NCI-H226 (cell line): Measurements from ENCODE around the gene ANAPC5.
A peak's percentile ranks its signal among the peaks of the same experiment; 100 is the strongest.
"Not testable (repeated sequence)": the region's sequence is repeated elsewhere in the genome, so short reads cannot be mapped to it uniquely, and the experiment has no call there.

Experiments
- DNase-seq: peaks from one replicate; pipeline ENCODE4 v3.0.0-alpha.2; 2015

The ANAPC5 gene

GRCh38 chr12:121284551-121285390 is 67.4 kb downstream of the ANAPC5 start:
- DNase-seq: no peak

- no peak for DNase-seq
Measured at GRCh38 chr12:121283841-121284240, 68.4 kb downstream of the ANAPC5 start.

DNA sequence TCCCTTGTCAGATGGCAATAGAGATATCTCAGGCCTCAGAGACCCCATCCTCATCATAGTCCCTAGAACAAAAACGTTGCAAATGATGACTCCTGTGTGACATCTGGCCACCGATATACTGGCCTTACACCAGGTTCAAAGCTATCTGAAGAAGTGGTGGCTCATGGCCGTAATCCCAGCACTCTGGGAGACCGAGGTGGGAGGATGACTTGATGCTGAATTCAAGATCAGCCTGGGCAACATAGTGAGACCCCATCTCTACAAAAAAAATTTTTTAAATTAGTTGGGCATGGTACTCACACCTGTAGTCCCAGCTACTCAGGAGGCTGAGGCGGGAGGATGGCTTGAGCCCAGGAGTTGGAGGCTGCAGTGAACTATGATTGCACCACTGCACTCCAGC is 68.8 kb downstream of the ANAPC5 start:
- no peak for DNase-seq

- not testable (repeated sequence) for DNase-seq
Measured at GRCh38 chr12:121282910-121283309, 69.3 kb downstream of the ANAPC5 start.

DNA sequence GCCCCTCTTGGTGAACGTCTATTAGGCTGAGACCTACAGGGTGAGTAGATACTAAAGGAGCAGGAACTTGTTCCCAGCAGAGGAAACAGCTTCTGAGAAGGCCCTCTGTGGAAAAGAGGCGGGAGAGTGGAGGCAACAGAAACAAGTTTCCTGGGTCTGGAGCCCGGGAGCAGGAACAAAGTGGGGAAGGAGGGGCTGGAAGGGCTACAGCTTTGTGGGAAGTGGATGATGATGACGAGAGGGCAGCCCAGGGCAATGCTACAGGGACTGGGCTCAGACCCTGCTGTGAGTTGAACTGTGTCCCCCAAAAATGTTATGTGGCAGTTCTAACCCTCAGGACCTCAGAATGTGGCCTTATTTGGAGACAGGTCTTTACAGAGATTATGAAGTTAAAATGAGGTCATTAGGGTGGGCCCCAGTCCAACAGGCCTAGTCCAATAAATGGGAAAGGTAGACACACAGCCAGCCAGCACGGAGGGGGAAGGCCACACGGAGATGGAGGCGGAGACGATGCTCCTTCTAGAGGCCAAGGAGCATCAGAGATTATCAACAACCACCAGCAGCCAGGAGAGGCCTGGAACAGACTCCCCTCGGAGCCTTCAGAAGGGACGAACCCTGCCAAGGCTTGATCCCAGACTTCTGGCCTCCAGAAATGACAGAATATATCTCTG is 70.0 kb downstream of the ANAPC5 start:
- DNase-seq: no peak

- DNase-seq: not testable (repeated sequence)
Measured at GRCh38 chr12:121281116-121281515, 71.1 kb downstream of the ANAPC5 start.

GRCh38 chr12:121280531-121280930 is 71.7 kb downstream of the ANAPC5 start:
- DNase-seq: not testable (repeated sequence)

DNA sequence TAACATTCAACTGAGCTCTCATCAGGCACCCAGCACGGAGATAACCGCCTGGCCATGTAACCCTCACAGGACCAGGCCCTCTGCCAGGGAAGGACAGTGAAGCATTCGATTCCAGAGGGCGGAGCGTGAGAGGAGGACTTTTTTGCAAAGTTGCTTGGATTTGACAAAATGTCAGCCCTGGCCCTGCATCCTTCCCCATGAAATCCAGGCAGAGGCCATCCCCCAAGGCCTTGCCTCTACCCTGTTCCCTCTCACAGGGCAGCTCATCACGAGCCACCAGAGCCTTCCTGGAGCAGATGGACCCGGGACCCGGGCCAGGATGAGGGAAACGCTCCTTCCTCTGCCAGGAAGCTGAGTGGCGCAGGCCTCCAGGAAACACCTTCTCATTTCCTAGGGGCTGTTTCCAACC is 72.7 kb downstream of the ANAPC5 start:
- DNase-seq: no peak

- DNase-seq: peak; percentile 72
Measured at GRCh38 chr12:121279071-121279375, 73.2 kb downstream of the ANAPC5 start.

- no peak for DNase-seq
Measured at GRCh38 chr12:121278169-121279070, 73.8 kb downstream of the ANAPC5 start.

DNA sequence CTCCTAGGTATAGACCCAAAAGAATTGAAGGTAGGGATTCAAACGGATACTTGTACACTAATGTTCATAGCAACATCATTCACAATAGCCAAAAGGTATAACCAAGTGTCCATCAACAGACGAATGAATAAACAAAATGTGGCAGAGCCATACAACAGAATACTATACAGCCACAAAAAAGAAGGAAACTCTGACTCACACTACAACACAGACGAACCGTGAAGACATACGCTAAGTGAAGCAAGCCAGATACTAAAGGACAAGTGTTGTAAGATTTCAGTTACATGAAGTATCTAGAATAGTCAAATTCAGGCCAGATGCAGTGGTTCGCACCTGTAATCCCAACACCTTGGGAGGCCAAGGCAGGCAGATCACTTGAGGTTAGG is 74.8 kb downstream of the ANAPC5 start:
- no peak for DNase-seq

DNA sequence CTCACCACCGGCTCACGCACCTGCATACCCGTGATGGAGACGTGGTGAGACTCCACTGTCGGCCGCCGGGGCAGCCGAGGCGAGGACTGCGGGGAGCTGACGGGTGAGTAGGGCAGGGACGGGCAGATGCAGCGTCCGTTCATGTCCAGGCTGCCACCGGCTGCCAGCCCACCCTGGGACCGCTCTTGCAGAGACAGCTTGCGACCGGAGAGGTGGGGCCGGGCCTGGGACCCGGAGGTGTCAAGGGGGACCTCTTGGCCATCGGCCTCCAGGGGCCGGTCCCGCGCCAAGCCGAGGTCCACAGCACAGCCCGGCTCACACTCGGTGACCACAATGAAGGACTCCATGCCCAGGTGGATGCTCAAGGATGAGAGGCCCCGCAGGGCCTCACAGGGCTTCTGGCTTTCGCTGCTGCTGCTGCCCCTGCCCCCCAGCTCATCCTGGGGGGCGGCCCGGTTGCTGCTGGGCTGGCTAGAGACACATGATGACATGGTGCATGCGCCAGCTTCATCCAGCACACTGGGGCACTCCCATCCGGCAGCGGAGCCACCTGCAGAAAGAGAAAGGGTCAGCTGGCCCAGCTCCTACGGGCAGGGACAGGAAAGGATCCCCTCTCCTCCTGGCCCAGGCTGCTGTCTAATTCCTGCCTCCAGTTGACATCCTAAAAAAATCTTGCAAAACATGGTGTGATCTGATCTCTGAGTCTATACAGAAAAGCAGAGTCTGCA is 78.0 kb downstream of the ANAPC5 start:
- no peak for DNase-seq

- no peak for DNase-seq
Measured at GRCh38 chr12:121273364-121273896, 78.8 kb downstream of the ANAPC5 start.

DNA sequence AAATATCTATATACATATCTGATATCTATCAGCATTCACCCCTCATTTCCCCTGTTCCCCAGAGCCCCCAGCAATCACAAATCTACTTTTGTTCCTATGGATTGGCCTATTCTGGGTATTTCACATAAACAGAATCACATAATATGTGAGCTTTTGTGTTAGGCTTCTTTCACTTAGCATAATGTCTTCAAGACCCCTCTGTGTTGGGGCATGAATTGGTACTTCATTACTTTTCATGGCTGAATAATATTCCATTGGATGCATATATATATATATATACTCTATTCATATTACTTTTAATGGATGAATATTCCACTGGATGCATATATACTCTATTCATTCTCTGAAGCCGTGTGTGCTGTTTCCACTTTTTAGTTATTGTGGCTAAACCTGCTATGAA is 84.4 kb downstream of the ANAPC5 start:
- DNase-seq: no peak

DNA sequence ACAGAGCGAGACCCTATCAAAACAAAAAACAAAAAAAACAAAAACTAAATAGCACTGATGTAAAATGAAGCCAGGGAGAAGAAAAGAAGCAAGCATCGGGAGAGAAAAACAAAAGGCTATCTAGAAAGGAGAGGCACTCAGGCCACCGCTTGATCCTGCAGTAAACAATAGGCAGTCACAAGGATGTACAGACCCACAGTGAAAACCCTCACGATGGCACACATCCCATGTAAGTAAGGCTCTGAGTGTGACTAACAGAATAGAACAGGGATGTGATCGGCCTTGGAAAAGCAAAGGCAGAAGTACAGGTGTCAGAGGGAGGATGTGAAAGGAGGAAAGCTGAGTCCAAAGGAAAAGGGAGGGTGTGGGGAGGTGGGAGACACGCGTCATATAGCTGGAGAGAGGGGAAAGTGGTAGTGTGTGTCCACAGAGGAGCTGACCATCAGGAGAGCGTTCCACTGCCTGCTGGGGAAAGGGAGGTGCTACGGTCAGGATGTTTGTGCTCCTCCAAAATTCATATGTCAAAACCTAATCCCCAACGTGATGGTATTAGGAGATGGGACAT is 87.2 kb downstream of the ANAPC5 start:
- DNase-seq: no peak

DNA sequence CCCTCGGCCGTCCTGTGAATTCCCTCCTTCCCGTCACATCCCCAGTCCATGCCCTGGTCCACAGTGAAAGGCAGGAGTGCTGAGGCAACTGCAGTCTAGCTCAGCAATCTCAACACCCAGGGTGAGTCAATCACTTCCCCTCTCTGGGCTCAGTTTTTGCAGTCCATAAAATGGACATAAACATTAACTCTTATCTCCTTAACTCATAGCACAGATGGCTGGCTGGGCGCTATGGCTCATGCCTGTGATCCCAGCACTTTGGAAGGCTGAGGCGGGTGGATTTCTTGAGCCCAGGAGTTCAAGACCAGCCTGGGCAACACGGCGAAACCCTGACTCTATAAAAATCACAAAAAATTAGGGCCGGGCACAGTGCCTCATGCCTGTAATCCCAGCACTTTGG is 88.1 kb downstream of the ANAPC5 start:
- no peak for DNase-seq

GRCh38 chr12:121263206-121263935 is 88.8 kb downstream of the ANAPC5 start:
- DNase-seq: no peak

- no peak for DNase-seq
Measured at GRCh38 chr12:121261398-121261797, 90.8 kb downstream of the ANAPC5 start.

- no peak for DNase-seq
Measured at GRCh38 chr12:121260091-121260490, 92.1 kb downstream of the ANAPC5 start.

DNA sequence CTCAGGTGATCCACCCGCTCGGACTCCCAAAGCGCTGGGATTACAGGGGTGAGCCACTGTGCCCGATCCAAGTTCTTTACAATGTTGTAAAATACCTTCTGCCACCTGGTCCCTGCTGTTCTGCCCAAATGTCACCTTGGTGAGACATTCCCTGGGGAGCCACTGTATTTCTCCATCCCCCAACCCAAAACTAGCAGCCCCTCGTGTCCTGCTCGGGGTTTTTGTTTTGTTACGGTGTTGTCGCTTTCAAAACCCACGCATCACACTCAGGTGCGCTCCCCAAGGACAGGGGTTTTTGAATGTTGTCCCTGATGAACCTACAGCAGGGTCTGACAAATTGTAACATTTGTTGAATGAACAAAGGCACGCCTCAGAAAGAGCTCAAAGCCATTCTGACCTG is 93.1 kb downstream of the ANAPC5 start:
- DNase-seq: no peak
